Measurements from ENCODE around the gene KRT83.

Gene KRT83

GRCh38 chr12:52356031-52356761, 35.0 kb upstream of the KRT83 start:
- H3K27ac ChIP-seq: no peak overlapping the region
- H3K36me3 ChIP-seq (ENCODE audit: insufficient read depth): no peaks in the 10 kb centered on the region
- H2AFZ ChIP-seq (ENCODE audit: low read depth): no peak overlapping the region
- no peaks in the 10 kb centered on the region for H3K79me2 ChIP-seq (ENCODE audit: insufficient read depth, low read depth)
- no peak overlapping the region for H3K9ac ChIP-seq
- no peak overlapping the region for H3K4me3 ChIP-seq (IDR thresholded peaks at IDR 0.05; ENCODE audit: insufficient read depth, low read depth, low read length)
- peaks cover 27% of the 10 kb centered on the region; the same call in 1 of the 2 replicates for H3K27me3 ChIP-seq (ENCODE audit: insufficient read depth, low read depth)
- H4K20me1 ChIP-seq (ENCODE audit: insufficient read depth): no peaks in the 10 kb centered on the region
- H3K4me2 ChIP-seq: no peak overlapping the region
- peaks cover 14% of the 10 kb centered on the region for H3K4me1 ChIP-seq (ENCODE audit: low read depth, poor library complexity, severe bottlenecking)
- no peak for TF ChIP-seq CTCF (conservative IDR thresholded peaks at IDR 0.05; ENCODE audit: low read depth, low read length)

GRCh38 chr12:52355176-52355575, 34.0 kb upstream of the KRT83 start:
- Histone ChIP-seq H3K4me2 (no peak overlapping the region), H3K4me3 (IDR thresholded peaks at IDR 0.05; ENCODE audit: insufficient read depth, low read depth, low read length) (no peak overlapping the region)
- no peak for TF ChIP-seq CTCF (conservative IDR thresholded peaks at IDR 0.05; ENCODE audit: low read depth, low read length)

GRCh38 chr12:52354200-52354599, 33.0 kb upstream of the KRT83 start:
- Histone ChIP-seq H3K4me2 (no peak overlapping the region), H3K9ac (no peak overlapping the region), H2AFZ (ENCODE audit: low read depth) (no peak overlapping the region), H3K27me3 (ENCODE audit: insufficient read depth, low read depth) (peaks cover 23% of the 10 kb centered on the region; the same call in 1 of the 2 replicates), H3K4me1 (ENCODE audit: low read depth, poor library complexity, severe bottlenecking) (peaks cover 14% of the 10 kb centered on the region), H3K79me2 (ENCODE audit: insufficient read depth, low read depth) (no peaks in the 10 kb centered on the region), H4K20me1 (ENCODE audit: insufficient read depth) (no peaks in the 10 kb centered on the region), H3K36me3 (ENCODE audit: insufficient read depth) (no peaks in the 10 kb centered on the region), H3K27ac (no peak overlapping the region), H3K4me3 (IDR thresholded peaks at IDR 0.05; ENCODE audit: insufficient read depth, low read depth, low read length) (no peak overlapping the region)
- no peak for TF ChIP-seq CTCF (conservative IDR thresholded peaks at IDR 0.05; ENCODE audit: low read depth, low read length)

More at GRCh38 chr12:52355176-52355575, 34.0 kb upstream of the KRT83 start:
- no peak overlapping the region for H2AFZ ChIP-seq (ENCODE audit: low read depth)
- H3K27me3 ChIP-seq (ENCODE audit: insufficient read depth, low read depth): peaks cover 23% of the 10 kb centered on the region; the same call in 1 of the 2 replicates
- H3K27ac ChIP-seq: no peak overlapping the region
- no peaks in the 10 kb centered on the region for H3K36me3 ChIP-seq (ENCODE audit: insufficient read depth)
- peaks cover 14% of the 10 kb centered on the region for H3K4me1 ChIP-seq (ENCODE audit: low read depth, poor library complexity, severe bottlenecking)
- H4K20me1 ChIP-seq (ENCODE audit: insufficient read depth): no peaks in the 10 kb centered on the region
- H3K9ac ChIP-seq: no peak overlapping the region
- H3K79me2 ChIP-seq (ENCODE audit: insufficient read depth, low read depth): no peaks in the 10 kb centered on the region

GRCh38 chr12:52353766-52354165, 32.6 kb upstream of the KRT83 start:
- H3K27ac ChIP-seq: no peak overlapping the region
- peaks cover 23% of the 10 kb centered on the region; the same call in 1 of the 2 replicates for H3K27me3 ChIP-seq (ENCODE audit: insufficient read depth, low read depth)
- no peaks in the 10 kb centered on the region for H3K79me2 ChIP-seq (ENCODE audit: insufficient read depth, low read depth)
- no peak overlapping the region for H2AFZ ChIP-seq (ENCODE audit: low read depth)
- no peak overlapping the region for H3K4me3 ChIP-seq (IDR thresholded peaks at IDR 0.05; ENCODE audit: insufficient read depth, low read depth, low read length)
- H4K20me1 ChIP-seq (ENCODE audit: insufficient read depth): no peaks in the 10 kb centered on the region
- peaks cover 12% of the 10 kb centered on the region for H3K4me1 ChIP-seq (ENCODE audit: low read depth, poor library complexity, severe bottlenecking)
- no peak overlapping the region for H3K4me2 ChIP-seq
- TF ChIP-seq CTCF (conservative IDR thresholded peaks at IDR 0.05; ENCODE audit: low read depth, low read length): no peak
- no peaks in the 10 kb centered on the region for H3K36me3 ChIP-seq (ENCODE audit: insufficient read depth)
- H3K9ac ChIP-seq: no peak overlapping the region

Measured in KMS-11 (cell line).